ENCODE data around the gene UBXN1.
"Not testable (repeated sequence)": the region's sequence is repeated elsewhere in the genome, so short reads cannot be mapped to it uniquely, and the experiment has no call there.

The UBXN1 gene

DNA sequence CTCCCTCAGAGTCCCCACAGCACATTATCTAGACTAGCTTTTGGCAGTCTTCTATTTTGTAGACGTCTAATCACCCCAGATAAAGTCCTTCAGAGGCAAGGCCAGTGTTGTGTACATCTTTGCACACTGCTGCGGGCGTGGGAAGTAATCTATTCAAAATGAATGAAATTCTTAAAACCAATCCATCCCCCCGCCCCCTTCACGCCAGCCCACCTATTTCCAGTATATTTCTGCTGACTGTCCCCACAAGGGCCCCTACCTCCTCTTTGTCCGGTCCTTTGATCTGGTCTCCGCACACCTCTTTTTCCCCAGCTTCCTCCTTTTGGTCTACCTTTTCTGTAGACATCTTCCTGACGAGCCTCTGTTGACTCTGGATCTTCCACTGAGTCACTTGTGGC is 28.0 kb upstream of the UBXN1 start:
- Histone ChIP-seq H3K27me3 (ENCODE audit: insufficient read depth, low read length) (no peaks in the 10 kb centered on the region), H3K9ac (ENCODE audit: low read depth, low read length) (peak overlapping the region; percentile 87; the same call in 1 of the 2 replicates), H3K36me3 (ENCODE audit: insufficient read depth, low read depth, low read length) (peaks cover 31% of the 10 kb centered on the region), H3K27ac (ENCODE audit: low read length) (peak overlapping the region; percentile 41), H3K9me3 (ENCODE audit: insufficient read depth, low read depth, low read length) (no peaks in the 10 kb centered on the region), H3K4me1 (ENCODE audit: insufficient read depth, low read length) (peaks cover 24% of the 10 kb centered on the region; the same call in 1 of the 2 replicates), H3K4me3 (ENCODE audit: low read length) (peak overlapping the region; percentile 88)

DNA sequence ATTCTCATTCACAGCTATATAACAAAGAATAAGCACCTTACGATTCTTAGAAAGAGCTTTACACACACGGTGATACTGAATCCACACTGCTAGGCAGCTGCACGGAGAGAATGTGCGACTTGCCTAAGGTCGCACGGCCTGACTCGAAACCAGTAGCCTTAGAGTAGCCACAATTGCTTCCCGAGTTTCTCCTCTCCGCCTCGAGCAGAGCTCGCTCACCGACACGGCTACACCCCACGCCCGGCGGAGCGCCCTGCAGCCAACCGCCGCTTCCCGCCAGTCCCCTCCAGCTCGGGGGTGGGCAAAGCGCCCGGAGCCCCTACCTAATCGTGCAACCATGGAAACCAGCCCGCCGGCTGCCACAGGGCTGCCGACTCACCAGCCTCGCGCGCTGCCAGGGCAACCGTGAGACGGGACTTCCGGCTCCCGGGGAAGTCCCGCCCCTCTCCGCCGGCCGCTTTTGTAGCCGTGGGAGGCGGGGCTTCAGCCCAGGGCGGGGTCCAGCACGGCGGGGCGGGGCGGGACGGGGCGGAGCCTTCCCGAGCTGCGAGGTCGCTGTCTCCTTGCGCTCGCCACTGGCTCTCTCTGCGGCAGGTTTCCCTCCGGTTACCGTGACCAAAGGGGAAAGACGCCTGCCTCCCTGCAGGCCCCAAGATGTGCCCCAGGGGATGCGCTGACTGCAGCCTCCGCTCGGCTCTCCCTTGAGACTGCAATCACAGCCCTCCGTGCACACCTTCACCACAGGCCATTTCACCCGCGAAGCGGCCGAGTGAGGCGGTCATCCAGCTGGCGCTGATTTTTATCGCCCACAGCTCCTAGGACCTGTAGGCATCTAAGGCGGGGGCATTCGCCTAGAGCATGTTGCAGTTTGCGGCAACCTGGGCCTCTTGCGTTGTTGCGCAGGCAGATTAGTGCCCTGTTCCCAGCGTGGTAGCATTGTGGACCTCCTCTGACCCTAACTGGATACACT is 27.3 kb upstream of the UBXN1 start:
- peak overlapping the region; percentile 91 for H3K9ac ChIP-seq (ENCODE audit: low read depth, low read length)
- H3K27me3 ChIP-seq (ENCODE audit: insufficient read depth, low read length), result no peaks in the 10 kb centered on the region
- peak overlapping the region; percentile 41 for H3K27ac ChIP-seq (ENCODE audit: low read length)
- H3K4me3 ChIP-seq (ENCODE audit: low read length), result peak overlapping the region; percentile 88
- H3K9me3 ChIP-seq (ENCODE audit: insufficient read depth, low read depth, low read length), result no peaks in the 10 kb centered on the region
- H3K36me3 ChIP-seq (ENCODE audit: insufficient read depth, low read depth, low read length), result peaks cover 30% of the 10 kb centered on the region
- peaks cover 24% of the 10 kb centered on the region; the same call in 1 of the 2 replicates for H3K4me1 ChIP-seq (ENCODE audit: insufficient read depth, low read length)

DNA sequence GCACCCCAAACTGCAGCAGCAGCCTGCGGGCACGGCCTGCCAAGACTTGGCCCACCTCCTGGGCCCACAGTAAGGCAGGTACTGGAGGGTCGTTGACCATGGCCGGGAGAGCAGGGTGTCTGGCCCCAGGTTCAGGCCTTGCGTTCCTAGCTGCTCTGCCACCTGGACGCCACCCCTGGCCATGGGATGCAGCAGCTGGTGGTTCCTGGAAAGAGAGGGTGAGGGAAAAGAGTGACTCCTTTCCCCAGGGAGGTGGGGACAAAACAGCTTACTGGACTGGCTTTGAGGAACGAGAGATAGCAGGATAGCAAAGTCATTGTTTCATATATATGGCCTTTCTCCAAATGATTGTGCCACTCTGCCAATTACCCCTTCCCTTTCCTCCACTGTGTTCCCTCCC is 26.5 kb upstream of the UBXN1 start:
- Histone ChIP-seq H3K4me1 (ENCODE audit: insufficient read depth, low read length) (peaks cover 21% of the 10 kb centered on the region; the same call in 1 of the 2 replicates), H3K27ac (ENCODE audit: low read length) (no peak overlapping the region), H3K27me3 (ENCODE audit: insufficient read depth, low read length) (no peaks in the 10 kb centered on the region), H3K4me3 (ENCODE audit: low read length) (peak overlapping the region; percentile 88), H3K9ac (ENCODE audit: low read depth, low read length) (peak overlapping the region; percentile 91), H3K36me3 (ENCODE audit: insufficient read depth, low read depth, low read length) (peaks cover 29% of the 10 kb centered on the region), H3K9me3 (ENCODE audit: insufficient read depth, low read depth, low read length) (no peaks in the 10 kb centered on the region)

DNA sequence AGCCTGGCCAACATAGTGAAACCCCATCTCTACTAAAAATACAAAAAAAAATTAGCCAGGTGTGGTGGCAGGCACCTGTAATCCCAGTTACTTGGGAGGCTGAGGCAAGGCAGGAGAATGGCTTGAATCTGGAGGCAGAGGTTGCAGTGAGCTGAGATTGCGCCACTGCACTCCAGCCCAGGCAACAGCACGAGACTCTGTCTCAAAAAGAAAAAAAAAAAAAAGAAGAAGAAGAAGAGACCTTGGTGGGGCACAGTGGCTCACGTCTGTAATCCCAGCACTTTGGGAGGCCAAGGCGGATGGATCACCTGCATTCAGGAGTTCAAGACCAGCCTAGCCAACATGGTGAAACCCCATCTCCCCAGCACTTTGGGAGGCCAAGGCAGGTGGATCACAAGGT is 25.0 kb upstream of the UBXN1 start:
- not testable (repeated sequence) for H3K27ac ChIP-seq (ENCODE audit: low read length); H3K9me3 ChIP-seq (ENCODE audit: insufficient read depth, low read depth, low read length); H3K27me3 ChIP-seq (ENCODE audit: insufficient read depth, low read length); H3K4me3 ChIP-seq (ENCODE audit: low read length); H3K9ac ChIP-seq (ENCODE audit: low read depth, low read length)
- Histone ChIP-seq H3K4me1 (ENCODE audit: insufficient read depth, low read length) (peaks cover 17% of the 10 kb centered on the region; the same call in 1 of the 2 replicates), H3K36me3 (ENCODE audit: insufficient read depth, low read depth, low read length) (peaks cover 25% of the 10 kb centered on the region)

DNA sequence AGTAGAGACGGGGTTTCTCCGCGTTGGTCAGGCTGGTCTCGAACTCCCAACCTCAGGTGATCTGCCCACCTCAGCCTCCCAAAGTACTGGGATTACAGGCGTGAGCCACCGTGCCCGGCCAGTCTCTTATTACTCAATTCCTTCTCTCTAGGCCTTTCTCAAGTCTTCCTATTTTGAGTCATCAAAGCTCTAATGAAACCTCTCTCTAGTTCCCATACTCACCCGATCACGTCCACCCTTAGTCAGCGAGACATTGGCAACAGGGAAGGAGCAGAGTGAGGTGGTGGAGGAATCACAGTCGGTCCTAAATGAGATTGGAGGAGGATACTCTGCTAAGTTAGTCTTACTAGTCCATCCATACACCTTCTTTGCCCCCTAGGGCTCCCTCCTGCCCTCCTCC is 23.4 kb upstream of the UBXN1 start:
- H3K4me1 ChIP-seq (ENCODE audit: insufficient read depth, low read length), result peaks cover 3% of the 10 kb centered on the region; the same call in 1 of the 2 replicates

DNA sequence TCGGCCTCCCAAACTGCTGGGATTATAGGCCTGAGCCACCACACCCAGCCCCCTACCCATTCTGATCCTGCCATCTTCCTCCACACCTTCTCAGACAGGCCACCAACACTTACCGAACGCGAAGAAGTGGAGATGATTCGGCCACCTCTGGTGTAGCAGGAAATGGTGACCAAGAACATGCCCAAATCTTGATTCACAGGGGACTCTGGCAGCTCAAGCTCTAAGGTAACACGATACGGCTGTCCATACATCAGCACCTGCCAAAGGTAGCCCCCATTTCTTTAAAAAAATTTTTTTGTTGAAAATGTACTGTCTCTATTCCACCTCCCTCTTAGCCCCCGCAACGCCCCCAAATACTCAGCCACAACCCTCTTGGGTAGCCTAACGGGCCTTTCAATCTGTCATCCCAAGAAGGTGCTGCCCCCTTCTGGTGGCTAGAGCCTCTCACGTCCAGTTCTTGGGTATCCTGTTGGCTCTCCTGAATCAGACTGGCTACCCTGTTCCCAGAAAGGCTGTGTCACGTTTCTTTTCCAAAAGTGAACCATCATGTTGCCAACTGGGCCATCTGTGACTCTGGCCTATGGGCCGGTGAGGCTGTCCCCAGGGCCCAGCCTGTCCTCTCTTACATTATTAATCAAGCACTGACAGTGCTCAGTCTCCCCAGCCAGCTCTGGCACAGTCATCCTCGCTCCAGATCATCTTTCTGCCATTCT is 15.7 kb upstream of the UBXN1 start:
- no peak overlapping the region for H3K9ac ChIP-seq (ENCODE audit: low read depth, low read length)
- no peaks in the 10 kb centered on the region for H3K27me3 ChIP-seq (ENCODE audit: insufficient read depth, low read length)
- no peaks in the 10 kb centered on the region for H3K9me3 ChIP-seq (ENCODE audit: insufficient read depth, low read depth, low read length)
- H3K4me1 ChIP-seq (ENCODE audit: insufficient read depth, low read length), result no peaks in the 10 kb centered on the region
- H3K27ac ChIP-seq (ENCODE audit: low read length), result peak overlapping the region; percentile 49
- H3K36me3 ChIP-seq (ENCODE audit: insufficient read depth, low read depth, low read length), result peaks cover 38% of the 10 kb centered on the region
- no peak overlapping the region for H3K4me3 ChIP-seq (ENCODE audit: low read length)

More for the DNA sequence above, 23.4 kb upstream of the UBXN1 start:
- H3K9me3 ChIP-seq (ENCODE audit: insufficient read depth, low read depth, low read length), result no peaks in the 10 kb centered on the region
- no peak overlapping the region for H3K4me3 ChIP-seq (ENCODE audit: low read length)
- H3K36me3 ChIP-seq (ENCODE audit: insufficient read depth, low read depth, low read length), result peaks cover 25% of the 10 kb centered on the region
- H3K27me3 ChIP-seq (ENCODE audit: insufficient read depth, low read length), result no peaks in the 10 kb centered on the region
- no peak overlapping the region for H3K27ac ChIP-seq (ENCODE audit: low read length)
- no peak overlapping the region for H3K9ac ChIP-seq (ENCODE audit: low read depth, low read length)

DNA sequence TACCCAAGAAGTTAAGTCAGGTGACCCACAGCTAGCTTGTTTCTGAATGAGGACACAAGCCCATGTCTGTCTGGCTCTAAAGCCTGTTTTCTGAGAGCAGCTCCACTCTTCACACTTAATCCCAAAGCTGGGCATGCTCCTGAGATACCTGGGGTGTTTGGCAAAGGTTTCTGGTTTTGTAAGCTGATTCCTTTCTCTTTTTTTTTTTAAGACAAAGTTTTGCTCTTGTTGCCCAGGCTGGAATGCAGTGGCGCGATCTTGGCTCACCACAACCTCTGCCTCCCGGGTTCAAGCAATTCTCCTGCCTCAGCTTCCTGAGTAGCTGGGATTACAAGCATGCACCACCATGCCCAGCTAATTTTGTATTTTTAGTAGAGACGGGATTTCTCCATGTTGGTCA is 14.8 kb upstream of the UBXN1 start:
- H3K4me3 ChIP-seq (ENCODE audit: low read length); H3K9ac ChIP-seq (ENCODE audit: low read depth, low read length); H3K9me3 ChIP-seq (ENCODE audit: insufficient read depth, low read depth, low read length); H3K4me1 ChIP-seq (ENCODE audit: insufficient read depth, low read length); H3K27me3 ChIP-seq (ENCODE audit: insufficient read depth, low read length); H3K27ac ChIP-seq (ENCODE audit: low read length): not testable (repeated sequence)
- peaks cover 38% of the 10 kb centered on the region for H3K36me3 ChIP-seq (ENCODE audit: insufficient read depth, low read depth, low read length)

DNA sequence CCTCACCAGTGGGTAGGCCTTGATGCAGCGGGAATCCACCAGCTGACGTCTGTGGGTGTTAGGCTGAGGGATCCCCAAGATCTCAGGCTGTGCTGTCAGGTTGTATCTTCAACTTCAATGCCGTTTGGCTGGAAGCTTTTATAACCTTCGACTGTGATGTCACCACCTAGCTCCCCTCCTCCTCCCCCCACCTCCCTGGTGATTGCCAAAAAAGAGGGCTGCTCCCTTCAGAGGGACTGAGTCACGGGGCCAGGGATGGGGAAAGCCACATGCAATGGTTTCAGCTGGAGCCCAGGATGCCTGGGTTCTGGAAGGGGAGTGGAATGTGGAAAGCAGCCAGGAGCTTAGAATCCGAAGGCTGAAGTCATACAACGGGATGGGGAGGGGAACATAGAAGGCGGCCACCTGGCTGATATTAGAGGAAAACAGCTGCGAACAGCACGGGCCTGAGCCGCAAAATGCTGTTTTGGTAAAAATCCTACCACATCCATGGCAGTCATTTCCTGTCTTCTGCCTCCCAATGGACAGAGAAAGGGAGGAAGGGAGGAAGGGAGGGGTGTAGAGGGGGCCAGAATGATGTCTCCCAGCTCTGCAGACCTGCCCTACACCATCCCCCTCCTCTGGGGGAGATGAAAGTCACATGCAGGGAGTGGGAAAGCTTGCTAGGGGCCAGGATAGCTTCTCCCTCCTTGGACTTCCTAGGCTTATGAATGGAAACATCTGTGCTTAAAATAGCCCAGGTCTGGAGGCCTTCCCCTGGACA is 10.7 kb upstream of the UBXN1 start, which contains the start of gene LRRN4CL:
LRRN4CL (minus strand) TSS at position 110 of the 763 bp plus-strand sequence. CDS start 1,022 bp downstream, outside the sequence.
- Histone ChIP-seq H3K27me3 (ENCODE audit: insufficient read depth, low read length) (no peaks in the 10 kb centered on the region), H3K9me3 (ENCODE audit: insufficient read depth, low read depth, low read length) (no peaks in the 10 kb centered on the region), H3K4me3 (ENCODE audit: low read length) (no peak within 1 kb of the TSS), H3K4me1 (ENCODE audit: insufficient read depth, low read length) (no peaks in the 10 kb centered on the region), H3K9ac (ENCODE audit: low read depth, low read length) (no peak within 1 kb of the TSS), H3K36me3 (ENCODE audit: insufficient read depth, low read depth, low read length) (peaks cover 38% of the 10 kb centered on the region), H3K27ac (ENCODE audit: low read length) (no peak within 1 kb of the TSS)

DNA sequence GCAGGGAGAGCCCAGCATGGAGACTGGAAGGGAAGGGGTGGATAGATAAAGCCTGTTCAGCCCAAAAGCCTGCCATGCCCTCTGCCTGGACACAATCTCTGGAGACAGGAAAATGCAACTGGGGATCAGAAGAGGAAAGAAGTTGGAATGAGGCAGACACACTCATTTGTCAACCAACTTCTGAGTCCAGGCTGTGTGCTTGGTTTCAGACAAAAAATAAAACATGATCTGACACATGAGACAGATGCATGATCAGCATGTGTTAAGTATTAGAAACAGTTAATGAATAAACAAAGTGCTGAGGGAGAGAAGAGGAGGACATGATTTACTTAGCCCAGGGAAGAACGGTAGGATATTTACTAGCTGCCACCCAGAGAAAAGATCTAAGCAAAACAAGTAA is 9.6 kb upstream of the UBXN1 start:
- Histone ChIP-seq H3K27me3 (ENCODE audit: insufficient read depth, low read length) (no peaks in the 10 kb centered on the region), H3K36me3 (ENCODE audit: insufficient read depth, low read depth, low read length) (peaks cover 36% of the 10 kb centered on the region), H3K9ac (ENCODE audit: low read depth, low read length) (no peak overlapping the region), H3K4me1 (ENCODE audit: insufficient read depth, low read length) (no peaks in the 10 kb centered on the region), H3K9me3 (ENCODE audit: insufficient read depth, low read depth, low read length) (no peaks in the 10 kb centered on the region), H3K27ac (ENCODE audit: low read length) (no peak overlapping the region), H3K4me3 (ENCODE audit: low read length) (no peak overlapping the region)

DNA sequence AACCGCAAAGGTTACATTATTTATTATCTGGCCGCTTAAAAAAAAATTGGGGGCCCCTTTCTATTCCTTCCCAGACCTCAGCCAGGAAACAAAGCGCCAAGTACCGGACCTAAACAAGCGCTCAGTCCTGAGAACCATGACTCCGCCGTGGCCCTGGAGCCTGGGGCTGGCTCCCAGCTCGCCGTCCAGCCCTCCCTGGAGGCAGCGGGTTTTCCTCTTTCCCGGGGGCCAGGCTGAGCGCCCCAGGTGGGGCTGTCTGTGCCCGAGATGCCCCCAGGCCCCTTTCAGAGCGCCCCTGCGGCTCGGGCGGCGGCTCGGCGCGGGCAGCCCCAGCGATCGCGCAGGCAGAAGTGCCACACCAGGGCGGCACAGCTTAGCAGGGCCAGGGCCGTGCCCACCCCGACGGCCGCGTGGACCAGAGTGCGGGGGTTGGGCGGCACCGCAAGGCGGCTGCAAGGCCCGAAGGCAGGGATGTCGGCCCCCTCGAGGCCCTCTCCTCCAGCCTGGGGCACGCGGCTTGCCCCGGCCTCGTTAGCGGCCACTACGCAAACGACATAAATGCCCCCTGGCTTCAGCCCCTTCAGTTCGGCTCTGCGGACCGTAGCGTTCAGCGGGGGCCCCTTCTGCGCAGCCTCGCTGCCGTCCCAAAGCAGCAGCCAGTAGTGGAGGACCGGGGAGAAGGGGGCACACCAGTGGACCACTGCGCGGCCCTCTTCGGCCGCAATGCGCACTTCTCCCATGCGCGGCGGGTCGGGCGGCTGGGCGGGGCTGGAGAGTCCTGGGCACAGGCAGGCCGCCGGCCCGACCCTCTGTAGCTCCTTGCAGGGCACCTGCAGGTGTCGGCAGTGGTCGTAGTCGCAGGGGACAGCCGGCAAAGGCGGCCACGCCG is 8.9 kb upstream of the UBXN1 start:
- no peaks in the 10 kb centered on the region for H3K9me3 ChIP-seq (ENCODE audit: insufficient read depth, low read depth, low read length)
- peaks cover 28% of the 10 kb centered on the region for H3K36me3 ChIP-seq (ENCODE audit: insufficient read depth, low read depth, low read length)
- H3K27ac ChIP-seq (ENCODE audit: low read length), result no peak overlapping the region
- no peaks in the 10 kb centered on the region for H3K4me1 ChIP-seq (ENCODE audit: insufficient read depth, low read length)
- no peak overlapping the region for H3K4me3 ChIP-seq (ENCODE audit: low read length)
- no peak overlapping the region for H3K9ac ChIP-seq (ENCODE audit: low read depth, low read length)
- no peaks in the 10 kb centered on the region for H3K27me3 ChIP-seq (ENCODE audit: insufficient read depth, low read length)
